DLD1 (cell line): Measurements from ENCODE around the gene RNF130.

Experiments
- in situ Hi-C: cut with HindIII; loops from 2 replicates; pipeline ENCODE4 v1.10.0; 2017; ENCODE audit warnings: low sequenced_read_pairs

RNF130 gene

GRCh38 chr5:179920175-179920574 lies 151.4 kb downstream of the RNF130 start:
- in situ Hi-C loops, result no loop called here

- in situ Hi-C loops, result no loop called here
Observed at GRCh38 chr5:179919487-179920060, 152.0 kb downstream of the RNF130 start.

- in situ Hi-C loops, result no loop called here
Observed at GRCh38 chr5:179918742-179919486, 152.6 kb downstream of the RNF130 start.

- in situ Hi-C loops, result no loop called here
Observed at GRCh38 chr5:179916523-179916922, 155.0 kb downstream of the RNF130 start.

GRCh38 chr5:179915406-179915935 lies 156.1 kb downstream of the RNF130 start:
- in situ Hi-C loops, result no loop called here

GRCh38 chr5:179914032-179914755 lies 157.4 kb downstream of the RNF130 start:
- in situ Hi-C loops, result no loop called here

GRCh38 chr5:179913461-179913860 lies 158.1 kb downstream of the RNF130 start:
- in situ Hi-C loops, result no loop called here

- in situ Hi-C loops, result no loop called here
Observed at GRCh38 chr5:179912951-179913350, 158.6 kb downstream of the RNF130 start.

- in situ Hi-C loops, result no loop called here
Observed at GRCh38 chr5:179912386-179912785, 159.2 kb downstream of the RNF130 start.

- in situ Hi-C loops, result no loop called here
Observed at GRCh38 chr5:179909224-179909623, 162.3 kb downstream of the RNF130 start.

GRCh38 chr5:179908528-179908927 lies 163.0 kb downstream of the RNF130 start:
- in situ Hi-C loops, result no loop called here

GRCh38 chr5:179907556-179908324 lies 163.8 kb downstream of the RNF130 start, which contains the start of gene TBC1D9B:
TSS of gene TBC1D9B (minus strand) at chr5:179907897. CDS start at chr5:179907821, 76 bp downstream.
- in situ Hi-C loops, result no loop called here

- in situ Hi-C loops, result no loop called here
Observed at GRCh38 chr5:179906795-179907555, 164.6 kb downstream of the RNF130 start.

GRCh38 chr5:179906294-179906794 lies 165.2 kb downstream of the RNF130 start:
- in situ Hi-C loops, result no loop called here

GRCh38 chr5:179905161-179905560 lies 166.4 kb downstream of the RNF130 start:
- in situ Hi-C loops, result no loop called here
